IPS-20b (cell line): ENCODE data around the gene STK39.

Experiments used
- H3K27ac ChIP-seq: one replicate; pipeline ENCODE4 v1.5.1; 2013; ENCODE audit warnings: low read length
- H3K27me3 ChIP-seq: 2 replicates; pipeline ENCODE4 v1.6.1; 2013; ENCODE audit warnings: mild to moderate bottlenecking, low read length, inconsistent platforms; ENCODE audit not compliant: insufficient read depth
- H3K36me3 ChIP-seq: 2 replicates; pipeline ENCODE4 v1.6.1; 2013; ENCODE audit warnings: low read depth, mild to moderate bottlenecking, inconsistent platforms, low read length, moderate library complexity; ENCODE audit not compliant: insufficient read depth
- H3K4me1 ChIP-seq: 2 replicates; pipeline ENCODE4 v1.6.1; 2013; ENCODE audit warnings: mild to moderate bottlenecking, control low read depth, inconsistent platforms, low read length, moderate library complexity; ENCODE audit not compliant: insufficient read depth
- H3K4me3 ChIP-seq: 2 replicates; pipeline ENCODE4 v1.5.1; 2013; ENCODE audit warnings: mild to moderate bottlenecking, low read length, inconsistent platforms
- H3K9ac ChIP-seq: 2 replicates; pipeline ENCODE4 v1.6.1; 2013; ENCODE audit warnings: low read depth, mild to moderate bottlenecking, inconsistent platforms, low read length, moderate library complexity
- H3K9me3 ChIP-seq: 2 replicates; pipeline ENCODE4 v1.6.1; 2013; ENCODE audit warnings: mild to moderate bottlenecking, low read depth, low read length, inconsistent platforms; ENCODE audit not compliant: insufficient read depth

The STK39 gene

DNA sequence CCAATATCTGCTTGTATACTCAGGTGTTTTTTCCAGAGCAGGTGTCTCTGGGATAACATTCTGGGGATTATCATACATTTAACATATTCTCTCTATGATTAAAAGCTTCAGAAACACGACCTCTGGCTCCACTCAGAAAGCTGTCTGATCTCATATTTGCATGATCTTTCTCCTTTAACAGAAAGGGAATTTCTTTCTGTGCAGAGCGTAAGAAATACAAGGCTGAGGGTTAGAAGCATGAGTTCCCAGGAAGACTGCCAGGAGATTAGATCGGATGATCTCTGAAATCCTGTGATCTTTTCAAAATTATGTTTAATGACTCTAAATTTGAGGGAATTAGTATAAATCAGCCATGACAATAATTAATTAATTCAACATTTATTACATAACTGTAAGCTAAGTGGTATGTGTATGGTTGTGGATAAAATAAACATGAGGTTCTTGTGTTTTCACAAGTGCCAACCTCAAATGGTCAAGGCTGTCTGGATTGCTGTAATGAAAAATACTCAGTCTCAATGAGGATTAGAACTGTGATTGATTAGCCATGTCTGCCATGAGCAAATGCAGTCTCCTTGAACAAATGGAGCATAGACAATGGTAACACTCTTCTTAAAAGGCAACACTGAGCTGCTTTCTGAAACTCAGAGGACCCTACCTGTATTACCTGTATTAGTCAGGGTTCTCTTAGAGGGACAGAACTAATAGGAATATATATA is 304.9 kb downstream of the STK39 start:
- no peaks in the 10 kb centered on the region for H3K27me3 ChIP-seq
- H3K4me3 ChIP-seq: no peak overlapping the region
- no peaks in the 10 kb centered on the region for H3K9me3 ChIP-seq
- H3K4me1 ChIP-seq: peaks cover 8% of the 10 kb centered on the region
- no peak overlapping the region for H3K27ac ChIP-seq
- H3K36me3 ChIP-seq: no peaks in the 10 kb centered on the region
- no peak overlapping the region for H3K9ac ChIP-seq

DNA sequence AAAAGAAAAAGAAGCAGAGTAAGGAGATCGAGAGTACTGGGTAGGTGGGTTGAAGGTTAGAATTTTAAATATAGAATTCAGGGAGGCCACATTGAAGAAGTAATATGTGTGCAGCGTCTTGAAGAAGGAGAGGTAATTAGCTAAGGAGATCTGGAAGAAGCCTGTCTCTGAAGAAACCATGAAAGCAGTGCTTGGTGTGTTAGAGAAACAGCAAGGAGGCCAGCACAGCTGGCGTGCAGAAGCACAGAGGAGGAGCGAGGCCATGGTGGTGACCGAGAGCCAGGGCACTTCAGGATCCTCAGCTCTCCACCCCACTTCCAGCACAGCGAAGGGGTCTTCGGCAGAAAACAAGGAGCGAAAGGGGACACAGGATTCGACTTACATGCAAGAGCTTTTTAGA is 305.8 kb downstream of the STK39 start:
- Histone ChIP-seq H3K4me3 (no peak overlapping the region), H3K9me3 (no peaks in the 10 kb centered on the region), H3K9ac (no peak overlapping the region), H3K27ac (no peak overlapping the region), H3K36me3 (no peaks in the 10 kb centered on the region), H3K4me1 (peaks cover 8% of the 10 kb centered on the region), H3K27me3 (no peaks in the 10 kb centered on the region)

DNA sequence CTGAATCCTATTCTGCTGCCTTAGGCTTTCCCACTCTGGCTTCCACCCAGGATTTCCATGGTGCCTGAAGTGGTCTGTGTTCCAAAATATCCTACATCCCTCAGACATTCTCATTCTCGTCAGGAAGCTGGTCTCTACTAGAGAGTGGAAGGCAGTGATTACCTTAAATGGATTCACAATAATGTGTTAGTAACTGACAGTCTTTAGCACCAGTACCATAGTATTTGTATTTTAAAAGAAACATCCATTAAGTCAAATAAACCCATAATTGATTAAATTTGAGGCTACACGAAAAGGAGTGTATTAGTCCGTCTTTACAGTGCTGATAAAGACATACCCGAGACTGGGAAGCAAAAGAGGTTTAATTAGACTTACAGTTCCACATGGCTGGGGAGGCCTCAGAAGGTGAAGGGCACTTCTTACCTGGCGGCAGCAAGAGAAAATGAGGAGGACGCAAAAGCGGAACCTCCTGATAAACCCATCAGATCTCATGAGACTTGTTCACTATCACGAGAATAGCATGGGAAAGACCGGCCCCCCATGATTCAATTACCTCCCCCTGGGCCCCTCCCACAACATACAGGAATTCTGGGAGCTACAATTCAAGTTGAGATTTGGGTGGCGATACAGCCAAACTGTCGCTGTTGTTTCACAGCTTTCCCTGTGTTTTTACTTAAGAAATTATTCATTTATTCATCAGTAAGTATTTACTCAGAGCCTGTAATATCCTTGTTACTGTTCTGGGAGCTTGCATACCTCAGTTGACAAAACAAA is 306.5 kb downstream of the STK39 start:
- H3K27me3 ChIP-seq: no peaks in the 10 kb centered on the region
- no peak overlapping the region for H3K9ac ChIP-seq
- no peak overlapping the region for H3K27ac ChIP-seq
- H3K36me3 ChIP-seq: no peaks in the 10 kb centered on the region
- H3K4me1 ChIP-seq: peaks cover 3% of the 10 kb centered on the region
- H3K9me3 ChIP-seq: no peaks in the 10 kb centered on the region
- no peak overlapping the region for H3K4me3 ChIP-seq

DNA sequence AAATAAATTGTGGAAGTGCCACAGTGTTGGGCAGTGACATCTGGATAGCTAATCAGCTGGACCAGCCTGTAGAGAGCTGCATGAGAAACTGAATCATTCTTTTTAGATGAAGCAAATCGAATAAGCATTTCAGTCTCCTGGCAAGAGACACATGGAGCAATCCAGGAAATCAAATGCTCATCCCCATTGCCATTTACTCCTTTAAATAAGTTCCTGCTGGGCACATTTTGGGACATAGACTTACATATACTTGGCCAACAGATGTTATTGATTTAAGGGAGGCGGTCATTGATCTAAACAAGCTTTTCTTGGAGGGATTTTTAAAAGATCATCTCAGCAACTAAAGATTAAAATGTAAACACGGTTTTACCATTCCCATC is 307.1 kb downstream of the STK39 start:
- Histone ChIP-seq H3K4me3 (no peak overlapping the region), H3K27me3 (no peaks in the 10 kb centered on the region), H3K9ac (no peak overlapping the region), H3K4me1 (no peaks in the 10 kb centered on the region), H3K9me3 (no peaks in the 10 kb centered on the region), H3K27ac (no peak overlapping the region), H3K36me3 (no peaks in the 10 kb centered on the region)

DNA sequence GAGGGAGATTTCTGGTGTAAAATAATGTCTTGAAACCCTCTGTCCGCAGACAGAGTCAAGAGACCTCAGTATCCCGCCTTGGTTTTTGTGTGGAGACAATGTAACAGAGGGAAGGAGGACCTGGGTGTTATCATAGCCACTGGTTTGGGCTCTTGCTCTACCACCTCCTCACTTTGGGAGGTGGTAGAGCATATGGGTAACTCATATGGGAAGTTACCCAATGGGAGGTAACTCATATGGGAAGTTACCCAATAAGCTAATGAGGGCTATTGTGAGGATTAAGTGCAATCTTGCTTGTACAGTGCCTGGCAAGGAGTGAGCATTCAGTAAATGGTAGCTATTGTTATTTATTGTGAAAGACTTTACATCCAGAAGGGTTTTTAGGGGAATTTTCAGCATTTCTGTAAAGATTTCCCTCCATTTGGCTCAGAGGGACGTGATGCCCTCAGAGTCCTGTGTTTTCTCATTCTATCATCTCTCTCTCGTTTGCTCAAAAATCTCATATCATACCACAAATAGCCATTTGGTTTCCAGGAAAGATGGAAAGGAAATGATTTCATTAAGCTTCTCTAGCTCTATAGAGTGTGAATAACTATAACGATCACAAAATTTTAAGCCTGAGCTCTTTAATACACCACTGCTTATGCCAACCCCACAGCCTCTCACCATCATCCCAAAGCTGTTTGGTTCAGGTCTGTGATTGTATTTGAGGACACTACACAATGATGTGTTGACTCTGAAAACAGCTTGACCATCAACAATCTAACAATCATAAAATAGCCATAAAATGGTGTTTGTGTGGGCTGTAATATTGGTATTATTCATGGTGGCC is 307.7 kb downstream of the STK39 start:
- Histone ChIP-seq H3K27ac (no peak overlapping the region), H3K27me3 (no peaks in the 10 kb centered on the region), H3K9ac (no peak overlapping the region), H3K9me3 (no peaks in the 10 kb centered on the region), H3K4me1 (no peaks in the 10 kb centered on the region), H3K36me3 (no peaks in the 10 kb centered on the region), H3K4me3 (no peak overlapping the region)

GRCh38 chr2:167937403-167937802 is 310.0 kb downstream of the STK39 start:
- Histone ChIP-seq H3K27me3 (no peaks in the 10 kb centered on the region), H3K27ac (no peak overlapping the region), H3K9ac (no peak overlapping the region), H3K9me3 (no peaks in the 10 kb centered on the region), H3K4me1 (no peaks in the 10 kb centered on the region), H3K36me3 (no peaks in the 10 kb centered on the region), H3K4me3 (no peak overlapping the region)

DNA sequence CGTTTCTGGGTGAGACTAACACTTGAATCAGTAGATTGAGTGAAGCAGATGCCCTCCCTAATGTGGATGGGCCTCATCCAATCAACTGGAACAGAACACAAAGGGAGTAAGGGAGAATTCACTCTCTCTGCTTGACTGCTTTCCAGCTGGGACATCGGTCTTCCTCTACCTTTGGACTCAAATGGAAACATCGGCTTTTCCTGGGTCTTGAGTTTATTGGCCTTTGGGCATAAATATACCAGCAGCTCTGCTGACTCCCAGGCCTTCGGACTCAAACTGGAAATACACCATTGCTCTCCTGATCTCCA is 311.6 kb downstream of the STK39 start:
- no peak overlapping the region for H3K27ac ChIP-seq
- H3K4me1 ChIP-seq: no peaks in the 10 kb centered on the region
- no peaks in the 10 kb centered on the region for H3K27me3 ChIP-seq
- no peak overlapping the region for H3K4me3 ChIP-seq
- no peak overlapping the region for H3K9ac ChIP-seq
- H3K36me3 ChIP-seq: no peaks in the 10 kb centered on the region
- no peaks in the 10 kb centered on the region for H3K9me3 ChIP-seq

DNA sequence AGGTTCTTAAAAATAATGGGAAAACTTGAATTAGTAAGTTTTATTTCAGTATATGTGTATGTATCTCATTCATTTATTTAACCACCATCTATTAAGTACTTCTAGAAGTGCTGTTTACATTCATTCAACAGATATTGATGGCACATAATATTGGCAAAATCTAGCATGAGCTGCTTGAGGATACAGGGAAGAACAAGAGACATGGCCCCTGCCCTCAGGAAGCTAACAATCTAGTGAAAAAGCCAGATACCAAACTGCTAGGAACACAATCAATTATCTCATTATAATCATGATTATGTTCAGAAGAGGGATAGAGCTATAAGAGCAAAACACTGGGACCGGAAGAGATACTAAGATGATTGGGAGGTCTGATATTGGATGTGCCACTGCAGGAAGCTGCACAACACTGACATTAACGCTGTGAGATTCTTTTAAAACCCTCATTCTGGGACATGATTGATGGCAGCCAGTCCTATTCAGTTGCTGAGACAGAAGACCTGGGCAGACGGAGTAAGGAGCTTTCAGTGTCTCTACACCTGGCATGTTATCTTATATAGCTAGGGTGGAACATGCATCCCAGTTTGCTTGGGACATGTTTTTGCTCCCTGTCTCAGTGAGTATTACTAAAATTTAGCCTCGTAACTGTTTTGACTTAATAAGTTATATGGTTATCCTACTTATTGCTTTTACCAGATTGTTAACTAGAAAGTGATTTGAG is 314.1 kb downstream of the STK39 start:
- Histone ChIP-seq H3K27me3 (no peaks in the 10 kb centered on the region), H3K27ac (no peak overlapping the region)

GRCh38 chr2:167932123-167932693 is 315.2 kb downstream of the STK39 start:
- no peaks in the 10 kb centered on the region for H3K36me3 ChIP-seq
- no peak overlapping the region for H3K27ac ChIP-seq
- no peak overlapping the region for H3K9ac ChIP-seq
- no peak overlapping the region for H3K4me3 ChIP-seq
- no peaks in the 10 kb centered on the region for H3K9me3 ChIP-seq
- no peaks in the 10 kb centered on the region for H3K27me3 ChIP-seq
- H3K4me1 ChIP-seq: no peaks in the 10 kb centered on the region

More for the DNA sequence above, 314.1 kb downstream of the STK39 start:
- H3K9me3 ChIP-seq: no peaks in the 10 kb centered on the region
- no peak overlapping the region for H3K9ac ChIP-seq
- no peaks in the 10 kb centered on the region for H3K4me1 ChIP-seq
- no peak overlapping the region for H3K4me3 ChIP-seq
- H3K36me3 ChIP-seq: no peaks in the 10 kb centered on the region

- no peaks in the 10 kb centered on the region for H3K27me3 ChIP-seq
- no peak overlapping the region for H3K4me3 ChIP-seq
- no peak overlapping the region for H3K27ac ChIP-seq
- H3K9me3 ChIP-seq: no peaks in the 10 kb centered on the region
- H3K36me3 ChIP-seq: no peaks in the 10 kb centered on the region
- H3K9ac ChIP-seq: no peak overlapping the region
- H3K4me1 ChIP-seq: no peaks in the 10 kb centered on the region
Measured at GRCh38 chr2:167929484-167929883, 317.9 kb downstream of the STK39 start.

DNA sequence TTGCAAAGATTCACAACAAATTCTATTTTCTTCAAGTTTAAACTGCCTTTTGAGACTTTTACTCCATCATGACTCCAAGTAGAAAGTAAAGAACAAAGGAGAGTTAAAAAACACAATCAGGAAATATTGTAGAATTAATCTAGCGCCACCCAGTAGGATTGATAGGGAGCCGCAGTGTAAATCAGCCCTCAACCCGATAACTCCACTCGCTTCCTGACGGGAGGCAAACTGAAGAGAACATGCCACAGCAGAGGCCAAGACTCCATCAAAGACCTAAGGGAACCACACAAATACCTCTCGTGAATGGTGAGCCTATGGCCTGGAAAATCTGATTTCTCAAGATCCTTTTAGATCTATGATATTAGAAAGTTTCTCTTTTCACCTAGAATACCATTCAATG is 319.0 kb downstream of the STK39 start:
- H3K4me1 ChIP-seq: no peaks in the 10 kb centered on the region
- H3K27me3 ChIP-seq: no peaks in the 10 kb centered on the region
- no peaks in the 10 kb centered on the region for H3K9me3 ChIP-seq
- no peaks in the 10 kb centered on the region for H3K36me3 ChIP-seq
- no peak overlapping the region for H3K4me3 ChIP-seq
- H3K27ac ChIP-seq: no peak overlapping the region
- H3K9ac ChIP-seq: no peak overlapping the region
